22Rv1 (cell line): ENCODE results near the gene GOLGA6C.

Experiments used
- ZFX ChIP-seq: fragments of 450-650 bp; IDR thresholded peaks from 2 replicates; pipeline ENCODE4 v1.6.1; 2017; ENCODE audit warnings: antibody characterized with exemption, borderline replicate concordance
- TF ChIP-seq, protein P1 (sequence below): fragments of 450-650 bp; IDR thresholded peaks from 2 replicates; pipeline ENCODE4 v1.5.1; 2017; ENCODE audit warnings: mild to moderate bottlenecking

DNA sequence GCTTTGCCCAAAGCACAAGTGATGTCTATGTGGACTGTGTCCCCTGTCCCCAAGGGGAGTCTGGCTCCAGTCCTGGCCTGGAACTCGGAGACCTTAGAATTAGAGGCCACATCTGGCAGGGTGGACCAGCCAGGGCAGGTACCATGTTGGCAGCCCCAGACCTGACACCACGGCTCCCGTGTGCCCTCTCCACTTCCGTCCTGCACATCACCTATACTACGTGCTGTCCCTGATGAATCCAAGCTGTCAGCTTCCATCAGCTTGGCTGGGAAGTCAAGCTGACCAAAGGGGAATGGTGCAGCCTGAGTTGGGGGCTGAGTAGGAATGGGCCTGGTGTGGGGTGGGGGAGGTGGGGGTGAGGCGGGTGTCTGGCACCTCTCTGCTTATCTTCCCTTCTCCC lies 41.1 kb upstream of the GOLGA6C start:
- TF ChIP-seq, protein P1, sequence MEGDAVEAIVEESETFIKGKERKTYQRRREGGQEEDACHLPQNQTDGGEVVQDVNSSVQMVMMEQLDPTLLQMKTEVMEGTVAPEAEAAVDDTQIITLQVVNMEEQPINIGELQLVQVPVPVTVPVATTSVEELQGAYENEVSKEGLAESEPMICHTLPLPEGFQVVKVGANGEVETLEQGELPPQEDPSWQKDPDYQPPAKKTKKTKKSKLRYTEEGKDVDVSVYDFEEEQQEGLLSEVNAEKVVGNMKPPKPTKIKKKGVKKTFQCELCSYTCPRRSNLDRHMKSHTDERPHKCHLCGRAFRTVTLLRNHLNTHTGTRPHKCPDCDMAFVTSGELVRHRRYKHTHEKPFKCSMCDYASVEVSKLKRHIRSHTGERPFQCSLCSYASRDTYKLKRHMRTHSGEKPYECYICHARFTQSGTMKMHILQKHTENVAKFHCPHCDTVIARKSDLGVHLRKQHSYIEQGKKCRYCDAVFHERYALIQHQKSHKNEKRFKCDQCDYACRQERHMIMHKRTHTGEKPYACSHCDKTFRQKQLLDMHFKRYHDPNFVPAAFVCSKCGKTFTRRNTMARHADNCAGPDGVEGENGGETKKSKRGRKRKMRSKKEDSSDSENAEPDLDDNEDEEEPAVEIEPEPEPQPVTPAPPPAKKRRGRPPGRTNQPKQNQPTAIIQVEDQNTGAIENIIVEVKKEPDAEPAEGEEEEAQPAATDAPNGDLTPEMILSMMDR = no peak
- no peak for TF ChIP-seq ZFX
